ENCODE data around the gene OR4E2.

The OR4E2 gene

DNA sequence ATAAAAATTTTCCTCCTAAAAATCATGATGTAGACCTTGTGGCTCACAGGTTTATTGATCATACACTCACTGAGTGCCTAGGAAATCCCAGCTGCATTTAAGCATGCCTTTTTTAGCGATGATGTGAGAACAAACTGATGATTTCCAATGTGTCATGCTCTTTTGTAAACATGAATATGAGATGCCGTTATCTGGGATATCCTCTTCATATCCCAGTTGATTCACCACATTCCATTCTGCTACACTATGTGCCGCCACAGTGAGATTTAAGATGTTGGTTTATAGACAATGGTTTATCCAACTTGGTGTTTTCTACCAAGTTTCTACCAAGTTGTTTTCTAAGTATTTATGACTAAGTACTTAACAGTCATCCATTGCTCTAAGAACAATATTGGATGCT is 14.7 kb downstream of the OR4E2 start:
- TF ChIP-seq, protein P1, sequence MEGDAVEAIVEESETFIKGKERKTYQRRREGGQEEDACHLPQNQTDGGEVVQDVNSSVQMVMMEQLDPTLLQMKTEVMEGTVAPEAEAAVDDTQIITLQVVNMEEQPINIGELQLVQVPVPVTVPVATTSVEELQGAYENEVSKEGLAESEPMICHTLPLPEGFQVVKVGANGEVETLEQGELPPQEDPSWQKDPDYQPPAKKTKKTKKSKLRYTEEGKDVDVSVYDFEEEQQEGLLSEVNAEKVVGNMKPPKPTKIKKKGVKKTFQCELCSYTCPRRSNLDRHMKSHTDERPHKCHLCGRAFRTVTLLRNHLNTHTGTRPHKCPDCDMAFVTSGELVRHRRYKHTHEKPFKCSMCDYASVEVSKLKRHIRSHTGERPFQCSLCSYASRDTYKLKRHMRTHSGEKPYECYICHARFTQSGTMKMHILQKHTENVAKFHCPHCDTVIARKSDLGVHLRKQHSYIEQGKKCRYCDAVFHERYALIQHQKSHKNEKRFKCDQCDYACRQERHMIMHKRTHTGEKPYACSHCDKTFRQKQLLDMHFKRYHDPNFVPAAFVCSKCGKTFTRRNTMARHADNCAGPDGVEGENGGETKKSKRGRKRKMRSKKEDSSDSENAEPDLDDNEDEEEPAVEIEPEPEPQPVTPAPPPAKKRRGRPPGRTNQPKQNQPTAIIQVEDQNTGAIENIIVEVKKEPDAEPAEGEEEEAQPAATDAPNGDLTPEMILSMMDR (conservative IDR thresholded peaks at IDR 0.05), result no peak
- no peak overlapping the region for H3K27ac ChIP-seq

DNA sequence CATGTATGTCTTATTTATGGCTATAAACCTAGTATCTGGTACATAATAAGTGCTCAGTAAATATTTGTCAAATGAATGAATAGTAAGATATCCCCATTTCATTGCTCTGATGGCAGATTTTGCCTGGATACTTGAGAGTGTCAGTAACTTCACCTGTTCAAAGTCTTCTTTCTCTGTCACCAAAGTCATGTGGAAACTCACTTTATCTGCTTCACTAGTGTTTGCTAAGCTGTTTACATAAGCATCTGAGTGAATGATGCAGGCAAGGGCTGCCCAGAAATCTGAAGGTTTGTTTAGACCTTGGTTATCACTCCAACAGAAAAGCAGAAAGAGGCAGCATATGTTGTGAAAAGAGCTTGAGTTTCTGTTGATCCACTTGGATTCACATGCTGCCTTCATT is 15.6 kb downstream of the OR4E2 start:
- H3K27ac ChIP-seq, result no peak overlapping the region
- TF ChIP-seq, protein P1 (conservative IDR thresholded peaks at IDR 0.05), result no peak

DNA sequence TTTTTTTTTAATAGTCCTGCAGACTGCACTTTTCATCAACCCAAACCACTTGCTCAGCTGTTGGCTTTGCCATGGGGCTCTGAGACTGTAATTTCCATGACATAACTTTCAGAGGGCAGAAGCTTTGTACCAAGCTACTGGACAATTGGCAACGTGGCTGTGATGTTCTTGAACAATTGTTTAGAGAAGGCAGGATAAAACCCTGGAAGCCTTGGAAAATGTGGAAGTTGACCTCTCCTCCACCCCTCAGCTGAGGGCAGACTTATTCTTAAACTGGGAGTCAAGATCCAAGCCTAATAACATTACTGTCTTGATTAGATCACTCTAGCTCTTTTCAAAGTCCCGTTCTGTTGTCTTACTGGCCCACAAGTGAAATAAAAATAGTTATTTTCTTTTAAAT is 17.7 kb downstream of the OR4E2 start:
- no peak overlapping the region for H3K27ac ChIP-seq
- TF ChIP-seq, protein P1 (conservative IDR thresholded peaks at IDR 0.05), result no peak

DNA sequence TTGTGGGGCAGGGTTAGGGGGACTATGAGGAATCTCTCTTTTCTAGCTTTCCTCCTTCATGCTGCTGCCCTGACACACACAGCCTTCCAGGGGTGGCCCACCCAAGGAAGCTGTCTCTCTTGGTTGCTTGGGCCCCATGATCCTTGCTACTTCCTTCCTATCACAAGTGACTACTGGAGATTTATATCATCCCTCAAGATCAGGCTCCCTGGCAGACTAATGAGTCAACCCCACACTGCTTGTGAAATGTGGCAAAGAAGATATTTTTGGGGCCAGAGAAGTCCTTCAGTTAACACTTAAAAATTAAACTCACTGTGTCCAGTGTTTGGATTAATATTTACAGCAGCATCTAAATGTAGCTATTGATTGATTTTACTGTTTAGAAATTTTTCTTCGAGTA is 18.5 kb downstream of the OR4E2 start:
- H3K27ac ChIP-seq, result no peak overlapping the region
- TF ChIP-seq, protein P1 (conservative IDR thresholded peaks at IDR 0.05), result no peak

DNA sequence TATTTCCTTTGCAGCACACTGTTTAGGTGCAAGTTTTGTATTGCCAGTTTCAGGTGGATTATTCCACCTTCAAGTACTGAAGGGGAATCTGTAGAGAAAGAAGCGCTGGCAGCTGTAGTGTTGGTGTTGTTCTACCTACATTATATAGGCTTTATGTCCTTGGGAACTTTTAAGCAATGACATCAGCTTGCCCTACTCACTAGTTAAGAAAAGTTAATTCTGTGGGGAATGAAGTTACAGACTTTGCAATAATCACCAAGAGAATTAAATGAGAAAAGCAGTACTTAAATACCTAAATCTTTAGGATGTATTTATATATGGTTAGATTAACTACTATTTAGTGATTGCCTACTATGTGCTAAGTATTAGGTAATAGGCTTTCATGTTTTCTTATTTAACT is 20.1 kb downstream of the OR4E2 start, which contains the start of gene OR4E1:
Gene OR4E1 (minus strand): TSS at position 101 of the 400 bp plus-strand sequence. CDS start 2,883 bp downstream, outside the sequence.
- no peak within 1 kb of the TSS for H3K27ac ChIP-seq
- TF ChIP-seq, protein P1 (conservative IDR thresholded peaks at IDR 0.05), result no peak

DNA sequence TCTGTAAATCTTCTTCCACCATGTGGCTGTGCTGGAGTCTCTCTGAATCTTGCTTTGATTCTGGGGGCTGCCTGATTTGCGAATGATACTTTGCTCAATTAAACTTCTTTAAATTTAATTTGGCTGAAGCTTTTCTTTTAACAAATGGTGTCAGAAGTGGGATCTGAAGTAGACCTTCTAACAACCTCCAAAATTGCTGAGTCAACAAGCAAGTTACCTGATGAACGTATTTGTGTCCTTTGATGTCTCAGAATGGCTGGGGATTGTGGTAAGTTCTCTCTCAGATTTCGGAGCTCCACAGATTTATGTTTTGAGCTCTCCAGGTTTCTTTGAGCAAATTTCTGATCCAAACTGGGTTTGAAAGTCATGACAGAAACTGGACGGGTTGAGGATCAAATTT is 21.9 kb downstream of the OR4E2 start:
- H3K27ac ChIP-seq, result no peak overlapping the region
- TF ChIP-seq, protein P1 (conservative IDR thresholded peaks at IDR 0.05), result no peak

DNA sequence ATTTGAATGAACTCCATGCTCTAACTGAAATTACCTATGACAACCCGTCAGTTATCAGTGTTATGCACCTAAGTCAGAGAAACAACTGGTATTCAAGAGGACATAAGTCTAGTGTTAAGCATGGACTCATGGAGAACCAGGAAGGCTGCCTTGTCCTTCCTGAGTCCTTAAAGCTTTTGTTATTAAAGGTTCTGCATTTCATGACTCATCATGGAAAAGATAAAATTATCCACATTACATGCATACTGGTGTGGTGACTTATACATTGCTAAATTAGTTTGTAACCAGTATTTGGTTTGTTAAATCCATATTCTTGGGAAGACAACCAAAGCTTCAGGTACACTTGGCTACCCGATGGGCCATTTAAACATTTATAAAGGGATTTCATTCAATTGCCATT is 26.4 kb downstream of the OR4E2 start:
- H3K27ac ChIP-seq, result no peak overlapping the region
- TF ChIP-seq, protein P1 (conservative IDR thresholded peaks at IDR 0.05), result no peak
